DMS153 treated with DMSO at 0.1 percent for 48 hours (cell line): ENCODE measurements around the gene RADX.

Experiments used
- DNase-seq: peaks from one replicate; lab custom pipeline; 2025; ENCODE audit not compliant: unreplicated experiment; lab: John Stamatoyannopoulos, UW

RADX gene

DNA sequence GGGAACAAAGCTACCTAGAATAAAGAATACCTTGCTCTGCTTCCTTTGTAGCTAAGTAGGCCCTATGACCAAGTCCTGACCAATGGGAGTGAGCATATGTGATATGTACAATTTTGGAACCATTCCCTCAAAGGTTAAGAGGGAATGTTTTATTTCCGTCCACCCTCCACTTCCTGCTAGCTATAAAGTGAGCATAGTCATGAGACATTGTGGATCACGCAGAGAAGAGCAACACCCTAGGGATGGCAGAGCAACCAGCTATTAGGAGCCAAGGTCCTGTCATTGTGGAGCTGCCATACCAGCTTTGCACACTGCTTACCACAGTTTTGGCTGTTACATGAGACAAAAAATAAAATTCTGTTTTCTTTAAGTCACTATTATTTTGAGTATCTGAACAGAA lies 68.9 kb downstream of the RADX start:
- no peak for DNase-seq

DNA sequence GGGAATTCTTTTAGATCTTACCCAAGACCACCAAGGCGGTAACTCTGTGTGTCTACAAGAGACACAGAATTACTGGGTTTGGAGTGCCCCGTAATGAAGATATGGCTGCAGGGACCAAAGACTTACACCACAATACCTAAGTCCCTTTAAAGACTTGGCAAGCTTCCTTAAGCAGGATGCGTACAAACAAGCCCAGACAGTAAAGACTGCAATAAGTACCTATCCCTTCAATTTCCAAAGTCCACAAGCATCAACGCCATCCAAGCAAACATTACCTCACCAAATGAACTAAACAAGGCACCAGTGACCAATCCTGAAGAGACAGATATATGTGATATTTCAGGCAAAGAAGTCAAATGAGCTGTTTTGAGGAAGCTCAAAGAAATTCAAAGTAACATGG lies 72.4 kb downstream of the RADX start:
- no peak for DNase-seq

DNA sequence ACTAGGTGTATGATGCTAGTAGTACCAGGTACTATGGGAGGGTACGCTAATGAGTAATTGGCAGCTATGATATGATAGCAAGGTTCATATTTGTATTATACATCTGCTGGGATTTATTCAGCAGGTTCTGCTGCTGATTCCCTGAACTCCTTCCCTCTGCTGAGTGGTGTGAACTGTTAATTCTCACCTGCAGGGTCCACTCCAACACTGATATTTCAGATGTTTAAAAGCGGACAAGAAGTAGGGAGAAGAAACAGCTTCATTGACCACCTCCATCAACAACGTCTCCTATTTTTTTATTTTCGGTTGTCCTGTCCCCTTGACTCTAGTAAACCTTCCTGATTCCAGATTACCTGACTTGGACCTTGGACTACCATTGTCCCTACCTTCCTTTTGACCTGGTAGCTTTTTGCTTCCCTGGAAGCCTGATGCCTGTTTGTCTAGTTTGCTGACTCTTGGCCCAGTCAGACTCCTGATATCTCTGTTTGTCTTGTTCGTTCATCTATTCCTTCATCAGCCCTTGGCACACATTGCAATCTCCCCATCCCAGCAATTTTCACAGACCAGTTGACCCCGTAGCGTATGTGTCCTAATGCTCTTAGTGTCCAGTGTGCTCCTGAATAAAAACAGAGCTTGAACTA lies 80.8 kb downstream of the RADX start:
- no peak for DNase-seq

DNA sequence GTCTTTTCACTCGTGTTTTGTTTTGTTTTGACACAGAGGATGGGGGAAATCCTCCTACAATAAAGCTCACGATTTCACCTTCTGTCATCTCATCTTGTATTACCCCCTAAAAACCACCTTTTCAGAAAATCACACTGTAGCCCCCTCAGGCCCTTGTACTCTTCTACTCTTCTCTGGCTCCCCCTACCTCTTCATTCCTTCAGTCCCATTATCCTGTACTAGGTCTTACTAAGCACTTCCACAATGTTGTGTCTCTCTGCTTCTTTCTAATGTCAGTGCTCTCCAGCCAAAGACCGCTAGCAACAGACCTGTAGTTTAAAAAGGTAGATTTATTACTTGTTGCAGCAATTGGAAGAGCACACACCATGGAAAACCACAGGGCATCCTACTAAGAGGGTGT lies 84.7 kb downstream of the RADX start:
- DNase-seq = no peak

DNA sequence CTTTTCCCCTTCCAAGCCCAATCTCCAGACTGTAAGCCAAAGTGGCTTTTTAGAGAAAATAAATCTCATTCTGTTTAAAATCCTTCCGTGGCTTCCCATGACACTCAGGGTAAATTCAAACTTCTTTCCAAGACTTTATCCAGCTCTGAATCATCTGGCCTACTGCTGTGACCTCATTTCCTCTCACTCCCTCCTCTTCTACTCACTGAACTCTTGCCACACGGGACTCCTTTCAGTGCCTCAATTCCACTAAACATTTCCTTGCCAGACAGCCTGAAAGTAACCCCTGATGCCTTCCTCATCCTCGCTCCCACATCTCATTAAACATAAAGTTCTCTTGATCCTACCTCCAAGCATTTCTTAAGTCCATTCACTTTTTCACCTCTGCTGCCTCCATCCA lies 86.9 kb downstream of the RADX start:
- no peak for DNase-seq

DNA sequence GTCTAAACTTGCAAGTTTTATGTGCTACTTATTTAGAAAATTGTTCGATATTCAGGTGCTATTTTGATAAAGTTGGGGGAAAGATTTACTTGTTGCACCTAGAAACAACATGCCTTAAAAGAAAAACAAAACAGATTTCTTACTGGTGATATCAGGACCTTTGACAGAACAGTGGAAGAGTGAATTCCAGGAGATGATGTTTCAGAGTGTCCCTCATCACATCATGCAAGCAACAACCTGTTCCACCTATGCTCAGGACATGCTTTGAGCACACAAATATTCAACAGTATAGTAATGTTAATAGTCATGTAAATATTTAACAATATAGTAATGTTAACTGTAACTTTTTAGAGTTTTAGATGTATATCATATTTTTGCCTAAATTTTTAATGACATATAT lies 90.9 kb downstream of the RADX start:
- no peak for DNase-seq

DNA sequence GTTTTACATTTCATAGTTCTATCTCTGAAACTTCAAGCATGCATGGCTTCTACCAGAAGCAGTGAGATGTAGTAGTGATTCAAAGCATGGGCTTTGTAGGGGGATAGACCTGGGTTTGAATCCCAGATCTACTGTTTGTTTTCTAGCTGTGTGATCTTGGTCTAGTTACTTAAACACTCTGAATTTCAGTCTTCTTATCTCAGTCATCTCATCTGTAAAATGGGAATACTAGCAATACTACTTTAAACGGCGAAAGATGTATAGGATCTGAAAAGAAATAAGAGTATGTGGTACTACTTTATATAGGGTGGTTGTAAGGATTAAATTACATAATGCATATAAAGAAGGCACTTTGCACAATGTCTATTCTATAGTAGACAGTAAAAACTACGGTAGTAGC lies 94.7 kb downstream of the RADX start:
- DNase-seq = no peak

DNA sequence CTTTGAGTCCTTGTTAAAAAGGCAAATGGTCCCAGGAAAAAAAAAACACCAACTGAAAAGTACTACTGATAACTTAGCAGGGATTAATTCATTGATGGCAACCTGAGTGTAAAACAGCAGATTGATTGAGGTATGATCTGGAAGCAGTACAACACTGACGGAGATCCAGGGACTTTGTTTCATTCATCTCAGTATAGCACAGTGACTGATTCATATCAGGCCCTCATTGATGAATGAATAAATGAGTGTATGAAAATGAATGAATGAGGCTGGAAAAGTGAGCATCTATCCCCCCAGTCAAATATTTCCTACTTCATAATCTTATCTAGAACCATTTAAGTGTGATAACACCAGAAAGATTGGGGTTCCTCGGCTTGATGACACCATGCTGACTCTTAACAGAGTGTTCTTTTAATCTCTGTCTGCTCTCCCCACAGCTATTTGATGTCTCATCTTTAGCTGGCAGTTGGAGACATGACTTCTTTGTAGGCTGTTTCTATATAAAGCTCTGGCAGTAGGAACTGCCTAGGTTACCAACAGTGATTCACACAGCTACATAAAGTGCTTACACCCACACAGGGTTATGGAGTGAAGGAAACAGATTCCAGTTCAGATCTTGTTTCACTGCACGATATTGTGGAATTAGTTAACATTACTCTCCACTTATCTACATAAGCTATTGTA lies 96.1 kb downstream of the RADX start:
- no peak for DNase-seq

DNA sequence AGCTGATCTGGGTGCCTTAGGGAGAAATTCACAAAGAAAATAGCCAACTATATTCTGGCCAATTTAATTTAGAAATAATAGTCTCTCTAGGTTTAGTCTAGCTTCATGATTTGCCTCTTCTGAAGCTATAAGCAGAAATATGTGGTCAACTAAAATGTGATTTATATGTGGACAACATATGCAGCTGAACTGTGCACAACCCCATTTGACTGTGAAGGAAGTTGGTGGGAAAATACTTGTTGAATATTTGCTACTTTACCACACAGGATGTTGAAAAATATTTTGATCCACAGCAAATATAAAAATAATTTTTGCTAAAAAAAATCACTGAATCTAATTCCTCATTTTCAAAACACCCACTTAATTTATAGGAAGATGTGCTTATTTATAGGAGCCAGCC lies 99.0 kb downstream of the RADX start:
- DNase-seq = no peak

DNA sequence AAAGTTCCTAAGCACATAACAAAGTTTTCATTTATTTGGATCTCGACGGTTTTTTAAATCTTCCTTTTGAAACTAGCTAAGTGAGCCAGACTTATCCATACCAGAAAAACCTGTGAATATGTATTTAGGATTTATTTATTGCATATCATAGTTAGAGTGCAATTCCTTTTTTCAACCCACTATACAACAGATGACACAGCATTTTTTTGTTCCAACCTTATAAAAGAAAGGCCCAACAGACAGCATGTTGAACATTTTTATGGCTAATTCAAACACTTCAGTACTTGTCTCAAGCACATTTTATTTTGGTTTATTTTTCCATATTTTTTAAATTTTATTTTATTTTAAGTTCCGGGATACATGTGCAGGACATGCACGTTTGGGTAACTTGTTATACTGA lies 99.6 kb downstream of the RADX start:
- no peak for DNase-seq

DNA sequence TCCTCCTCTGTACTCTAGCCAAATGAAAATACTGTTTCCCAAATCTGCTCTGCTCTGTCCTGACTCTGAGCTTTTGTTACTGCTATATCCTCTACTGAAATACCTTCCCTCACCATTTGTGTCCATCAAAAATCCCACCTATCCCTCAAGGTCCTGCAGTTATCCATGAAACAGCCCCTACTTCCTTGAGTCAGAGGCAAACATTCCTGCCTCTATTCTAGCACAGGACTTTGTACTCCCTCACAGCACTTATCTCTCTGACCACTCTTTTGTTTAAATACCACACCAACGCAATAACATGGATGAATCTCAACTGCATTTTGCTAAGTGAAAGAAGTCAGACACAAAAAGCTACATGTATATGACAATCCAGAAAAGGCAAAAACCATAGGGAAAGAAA lies 104.2 kb downstream of the RADX start:
- no peak for DNase-seq

DNA sequence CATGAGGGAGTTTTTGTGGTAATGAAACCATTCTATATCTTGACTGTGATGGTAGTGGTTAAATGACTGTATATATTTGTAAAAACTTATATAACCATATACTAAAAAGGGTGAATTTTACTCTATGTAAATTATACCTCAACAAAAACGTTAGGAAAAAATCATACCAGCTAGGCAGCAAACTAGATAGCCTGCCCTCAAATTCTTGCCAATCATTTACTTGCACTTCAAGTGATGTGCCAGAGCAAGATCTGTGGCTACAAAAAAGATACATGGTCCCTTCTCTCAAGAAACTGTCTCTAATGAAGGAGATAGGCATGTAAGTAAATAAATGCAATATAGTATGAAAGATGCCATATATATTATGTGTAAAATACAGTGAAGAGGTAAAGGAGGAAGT lies 104.7 kb downstream of the RADX start:
- no peak for DNase-seq

DNA sequence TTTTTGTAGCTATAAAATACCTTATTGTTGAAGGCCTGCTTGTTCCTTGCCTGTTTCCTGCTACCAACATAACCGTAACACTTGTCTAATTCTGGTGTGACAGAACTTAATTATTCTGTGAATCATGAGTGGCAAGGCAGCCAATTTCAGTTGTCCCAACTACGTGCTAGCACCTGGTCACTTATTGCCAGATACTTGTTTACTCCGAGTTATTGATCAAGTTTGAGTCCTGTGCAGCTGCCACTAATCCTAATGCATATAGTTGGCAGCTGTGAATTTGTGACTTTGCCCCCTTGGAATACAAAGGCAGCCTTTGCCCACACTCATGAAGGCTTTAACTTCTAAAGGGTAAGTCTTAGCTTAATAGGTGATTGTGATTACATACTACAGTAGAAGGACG lies 106.9 kb downstream of the RADX start:
- no peak for DNase-seq

DNA sequence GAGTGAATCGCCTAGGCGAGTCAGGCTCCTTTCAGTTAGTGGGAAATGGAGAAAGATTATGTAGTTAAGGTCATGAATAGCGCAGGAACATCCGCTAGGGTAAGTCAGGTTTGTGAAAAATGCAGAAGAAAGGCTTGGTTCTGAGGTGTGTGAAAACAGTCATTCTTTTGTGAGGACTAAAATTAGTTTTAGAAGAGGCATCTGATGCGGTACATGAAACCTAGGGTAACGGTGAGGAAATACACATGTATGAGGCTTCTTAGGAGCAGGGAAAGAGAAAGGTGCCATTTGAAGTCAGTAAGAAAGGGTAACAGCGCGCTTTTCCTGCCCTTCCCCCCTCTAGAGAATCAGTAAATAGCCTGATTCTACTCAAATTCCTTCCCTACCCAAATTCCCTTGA lies 114.2 kb downstream of the RADX start:
- no peak for DNase-seq

DNA sequence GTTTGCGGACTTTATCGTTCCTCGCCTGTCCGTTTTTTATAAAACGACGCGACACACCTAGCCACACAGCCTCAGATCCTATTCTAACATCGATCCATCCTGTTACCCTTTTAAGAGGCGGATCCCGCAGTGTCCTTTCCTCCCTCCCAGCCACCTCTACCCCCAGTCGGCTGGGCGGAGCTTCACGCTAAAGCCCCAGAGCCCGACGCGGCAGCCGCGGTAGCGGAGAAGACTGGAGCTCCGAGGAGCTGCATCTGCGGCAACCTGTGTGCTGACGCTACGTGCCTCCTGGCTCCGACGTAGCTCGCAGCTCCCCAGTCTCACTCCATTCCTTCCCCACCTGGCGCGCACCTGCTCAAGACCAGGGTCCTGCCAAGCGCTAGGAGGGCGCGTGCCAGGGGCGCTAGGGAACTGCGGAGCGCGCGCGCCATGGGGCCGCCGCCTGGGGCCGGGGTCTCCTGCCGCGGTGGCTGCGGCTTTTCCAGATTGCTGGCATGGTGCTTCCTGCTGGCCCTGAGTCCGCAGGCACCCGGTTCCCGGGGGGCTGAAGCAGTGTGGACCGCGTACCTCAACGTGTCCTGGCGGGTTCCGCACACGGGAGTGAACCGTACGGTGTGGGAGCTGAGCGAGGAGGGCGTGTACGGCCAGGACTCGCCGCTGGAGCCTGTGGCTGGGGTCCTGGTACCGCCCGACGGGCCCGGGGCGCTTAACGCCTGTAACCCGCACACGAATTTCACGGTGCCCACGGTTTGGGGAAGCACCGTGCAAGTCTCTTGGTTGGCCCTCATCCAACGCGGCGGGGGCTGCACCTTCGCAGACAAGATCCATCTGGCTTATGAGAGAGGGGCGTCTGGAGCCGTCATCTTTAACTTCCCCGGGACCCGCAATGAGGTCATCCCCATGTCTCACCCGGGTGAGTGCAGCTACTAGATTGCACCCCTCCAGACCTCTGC lies 115.0 kb downstream of the RADX start, which contains the start of gene RNF128:
Gene RNF128, plus strand, starts transcription at position 217 of the 953 bp plus-strand sequence. Its CDS starts 213 bp downstream, at position 430.
- peak; percentile 14 for DNase-seq

DNA sequence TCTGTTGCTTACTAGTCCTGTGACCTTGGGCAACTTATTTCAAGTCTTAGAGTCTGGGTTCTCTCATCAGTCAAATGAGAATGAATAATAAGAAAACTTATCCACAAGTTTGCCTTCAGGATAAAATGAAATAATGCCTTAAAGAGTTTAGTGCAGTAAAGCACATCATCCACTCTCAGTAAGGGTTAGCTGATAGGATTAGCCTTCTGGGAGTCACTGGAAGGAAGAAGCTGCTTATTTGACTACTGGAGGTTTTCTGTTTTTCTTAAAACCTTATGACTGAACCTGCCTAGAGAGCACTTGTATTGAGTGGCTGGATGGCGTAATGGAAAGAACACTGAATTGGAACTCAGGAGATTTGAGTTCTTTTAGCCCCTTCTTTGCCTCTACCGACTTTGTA lies 116.6 kb downstream of the RADX start:
- DNase-seq = no peak
